B cell (primary cell): ENCODE data around the gene LRIT1. TPM values are rescaled to one million over a fixed set of nuclear protein-coding genes. Genes with fewer than 3 reads are reported as not detected.

Experiments
- ATAC-seq: fragments of 200-7000 bp; cut with Tn5 transposase; one replicate; pipeline ENCODE4 v1.10.0; 2021; ENCODE audit warnings: low read depth, mild to moderate bottlenecking, moderate number of reproducible peaks, moderate library complexity
- CTCF ChIA-PET: fragments of 350-600 bp; sonication (Branson Sonifier 250); formaldehyde crosslinking; loops from one replicate; lab custom pipeline; 2021; ENCODE audit warnings: antibody characterized with exemption, inconsistent platforms; lab: Charles Lee
- POLR2A ChIA-PET: fragments of 350-600 bp; sonication (Branson Sonifier 250); formaldehyde crosslinking; loops from one replicate; lab custom pipeline; 2021; ENCODE audit warnings: antibody characterized with exemption; lab: Charles Lee
- DNase-seq: peaks from one replicate; pipeline ENCODE4 v3.0.0; 2013
- H2AFZ ChIP-seq: 2 replicates; pipeline ENCODE4 v1.6.1; 2012; ENCODE audit warnings: mild to moderate bottlenecking, low read depth, low read length; ENCODE audit not compliant: insufficient read depth, poor library complexity, severe bottlenecking
- H3K27ac ChIP-seq, 2 donors: 1 replicate in 1 of 2; 2 replicates in 1 of 2; pipeline ENCODE4 v1.5.1; 2012 to 2013; ENCODE audit warnings: low read length in 2 of 2, mild to moderate bottlenecking in 2 of 2, moderate library complexity in 1 of 2
- H3K27me3 ChIP-seq, 4 experiments: fragments of 200-600 bp in 1 of 4; sonication (generic) in 1 of 4; replicated peaks in 1 of 4; 1 replicate in 2 of 4; 2 replicates in 2 of 4; pipeline versions ENCODE4 v1.6.1 to v1.7.0; 2013 to 2016; ENCODE audit warnings: low read length in 3 of 4, mild to moderate bottlenecking in 2 of 4, mixed read lengths in 1 of 4, moderate library complexity in 1 of 4; ENCODE audit not compliant: insufficient read depth in 4 of 4, control insufficient read depth in 3 of 4; ENCODE audit errors: control extremely low read depth in 1 of 4
- H3K36me3 ChIP-seq, 2 experiments: replicated peaks in 1 of 2; 1 replicate in 1 of 2; 2 replicates in 1 of 2; pipeline versions ENCODE4 v1.6.1 to v1.7.1; 2013; ENCODE audit warnings: low read length in 1 of 2; ENCODE audit not compliant: insufficient read depth in 2 of 2, control insufficient read depth in 1 of 2; ENCODE audit errors: control extremely low read depth in 1 of 2, extremely low read depth in 1 of 2
- H3K4me1 ChIP-seq, 2 donors: fragments of 200-600 bp in 1 of 2; sonication (generic) in 1 of 2; 1 replicate in 1 of 2; 2 replicates in 1 of 2; pipeline versions ENCODE4 v1.5.1 to v1.6.1; 2013 to 2017; ENCODE audit warnings: low read length in 2 of 2; ENCODE audit not compliant: control insufficient read depth in 2 of 2, insufficient read depth in 2 of 2
- H3K4me2 ChIP-seq: replicated peaks from 2 replicates; pipeline ENCODE3; 2012; ENCODE audit warnings: mild to moderate bottlenecking, low read depth, low read length; ENCODE audit not compliant: poor library complexity, severe bottlenecking
- H3K4me3 ChIP-seq, 5 experiments: fragments of 200-600 bp in 1 of 5; sonication (generic) in 1 of 5; 1 replicate in 3 of 5; 2 replicates in 2 of 5; pipeline versions ENCODE4 v1.5.1 to v1.7.0; 2011 to 2016; ENCODE audit warnings: low read length in 4 of 5, mild to moderate bottlenecking in 4 of 5, low read depth in 2 of 5, control low read depth in 1 of 5, moderate library complexity in 1 of 5; ENCODE audit not compliant: insufficient read depth in 1 of 5; ENCODE audit errors: control extremely low read depth in 1 of 5, extremely low read depth in 1 of 5
- H3K79me2 ChIP-seq: fragments of 200-600 bp; sonication (generic); one replicate; pipeline ENCODE4 v1.6.0; 2016; ENCODE audit warnings: low read length; ENCODE audit not compliant: control insufficient read depth, insufficient read depth
- H3K9ac ChIP-seq: fragments of 200-600 bp; sonication (generic); 2 replicates; pipeline ENCODE4 v1.6.1; 2017; ENCODE audit warnings: mild to moderate bottlenecking, low read length, moderate library complexity
- H3K9me3 ChIP-seq, 3 donors: one replicate each; pipeline versions ENCODE4 v1.6.1 to v1.7.1; 2013; ENCODE audit warnings: low read length in 2 of 3; ENCODE audit not compliant: control insufficient read depth in 2 of 3, insufficient read depth in 1 of 3; ENCODE audit errors: control extremely low read depth in 1 of 3
- H4K20me1 ChIP-seq: 2 replicates; pipeline ENCODE4 v1.6.0; 2012; ENCODE audit warnings: mild to moderate bottlenecking, low read length; ENCODE audit not compliant: insufficient read depth, control insufficient read depth, poor library complexity, severe bottlenecking
- H3K27ac Mint-ChIP-seq: one replicate; pipeline ENCODE4 v1.8.0; 2021; ENCODE audit warnings: mixed read lengths
- H3K27me3 Mint-ChIP-seq: one replicate; pipeline ENCODE4 v1.8.0; 2021; ENCODE audit warnings: mixed read lengths
- H3K4me1 Mint-ChIP-seq: one replicate; pipeline ENCODE4 v1.8.0; 2021; ENCODE audit warnings: mixed read lengths
- H3K4me3 Mint-ChIP-seq: one replicate; pipeline ENCODE4 v1.8.0; 2021; ENCODE audit warnings: mixed read lengths
- H3K9me3 Mint-ChIP-seq: one replicate; pipeline ENCODE4 v1.8.0; 2022; ENCODE audit warnings: mixed read lengths; ENCODE audit not compliant: insufficient read depth
- EZH2 ChIP-seq: IDR thresholded peaks from 2 replicates; pipeline ENCODE4 v1.6.1; 2012; ENCODE audit warnings: borderline replicate concordance, low read depth, mild to moderate bottlenecking, moderate library complexity, low read length; ENCODE audit not compliant: insufficient read depth, poor library complexity, severe bottlenecking
- WGBS: methylation state at CpG from one replicate; pipeline ENCODE4 v1.1.5; 2013; ENCODE audit warnings: missing lambda C conversion rate; ENCODE audit not compliant: insufficient coverage; 5-methylcytosine and 5-hydroxymethylcytosine counted together
- intact Hi-C: fragments of 100-400 bp; cut with micrococcal nuclease; formaldehyde crosslinking; loops from one replicate; pipeline ENCODE4 v1.10.0; 2022
- polyA plus RNA-seq: library from polyadenylated mRNA; depleted of rRNA; stranded (reverse); fragments of >200 nt; gene quantifications from 2 replicates; pipeline ENCODE4 v1.2.3, GENCODE V29; 2012
- total RNA-seq, 2 donors: library from RNA; stranded (reverse); fragments of 120-200 nt in 1 of 2; gene quantifications; 1 replicate in 1 of 2; 2 replicates in 1 of 2; pipeline versions ENCODE4 v1.2.3 to v1.2.4, GENCODE V29; 2013 to 2022
- TF ChIP-seq, protein P1 (sequence below): fragments of 200-600 bp; IDR thresholded peaks from one replicate; pipeline ENCODE4 v1.8.0; 2022; ENCODE audit warnings: antibody characterized with exemption, mild to moderate bottlenecking

Gene LRIT1
- total and polyA plus RNA-seq, 2 donors (not counting 1 experiment from before 2014, with no cell fraction given): not detected

DNA sequence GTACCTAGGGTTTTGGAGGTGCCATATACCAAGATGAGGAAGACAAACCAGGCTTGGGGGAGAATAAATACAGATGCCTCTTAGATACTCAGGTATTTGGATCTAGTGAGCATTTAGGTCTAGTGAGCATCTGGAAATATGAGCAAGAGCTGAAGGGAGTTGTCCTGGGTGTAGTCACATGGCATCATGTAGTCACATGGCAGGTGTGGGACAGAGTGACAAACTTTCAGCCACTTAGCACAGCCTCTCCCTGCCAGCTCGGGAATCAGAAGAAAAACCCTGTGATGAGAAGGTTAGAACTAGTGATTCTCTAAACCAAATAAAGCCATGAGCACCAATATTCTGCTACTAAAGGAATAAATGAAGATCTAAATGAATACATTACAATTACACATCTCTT, 27.8 kb upstream of the LRIT1 start:
- no peak for DNase-seq
- no CpG with 5 or more reads among the region's 1 CpG for WGBS
- H3K9me3 Mint-ChIP-seq: no peaks in the 10 kb centered on the region
- no peak for ATAC-seq
- Histone ChIP-seq H3K4me2 (no peak overlapping the region), H3K36me3 (no peaks in the 10 kb centered on the region), H3K4me3 (no peak overlapping the region), H3K9ac (no peak overlapping the region), H3K79me2 (no peaks in the 10 kb centered on the region), H4K20me1 (no peaks in the 10 kb centered on the region), H3K9me3 (no peaks in the 10 kb centered on the region), H2AFZ (no peak overlapping the region), H3K27me3 (peaks cover 0 to 9% (median 2%) of the 10 kb centered on the region in 4 experiments), H3K27ac (no peak overlapping the region), H3K4me1 (no peaks in the 10 kb centered on the region)
- TF ChIP-seq EZH2: no peak
- TF ChIP-seq, protein P1, sequence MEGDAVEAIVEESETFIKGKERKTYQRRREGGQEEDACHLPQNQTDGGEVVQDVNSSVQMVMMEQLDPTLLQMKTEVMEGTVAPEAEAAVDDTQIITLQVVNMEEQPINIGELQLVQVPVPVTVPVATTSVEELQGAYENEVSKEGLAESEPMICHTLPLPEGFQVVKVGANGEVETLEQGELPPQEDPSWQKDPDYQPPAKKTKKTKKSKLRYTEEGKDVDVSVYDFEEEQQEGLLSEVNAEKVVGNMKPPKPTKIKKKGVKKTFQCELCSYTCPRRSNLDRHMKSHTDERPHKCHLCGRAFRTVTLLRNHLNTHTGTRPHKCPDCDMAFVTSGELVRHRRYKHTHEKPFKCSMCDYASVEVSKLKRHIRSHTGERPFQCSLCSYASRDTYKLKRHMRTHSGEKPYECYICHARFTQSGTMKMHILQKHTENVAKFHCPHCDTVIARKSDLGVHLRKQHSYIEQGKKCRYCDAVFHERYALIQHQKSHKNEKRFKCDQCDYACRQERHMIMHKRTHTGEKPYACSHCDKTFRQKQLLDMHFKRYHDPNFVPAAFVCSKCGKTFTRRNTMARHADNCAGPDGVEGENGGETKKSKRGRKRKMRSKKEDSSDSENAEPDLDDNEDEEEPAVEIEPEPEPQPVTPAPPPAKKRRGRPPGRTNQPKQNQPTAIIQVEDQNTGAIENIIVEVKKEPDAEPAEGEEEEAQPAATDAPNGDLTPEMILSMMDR: no peak
- H3K4me3 Mint-ChIP-seq: no peak overlapping the region
- peaks cover 32% of the 10 kb centered on the region for H3K27me3 Mint-ChIP-seq
- ChIA-PET CTCF (interaction anchor here (10.7 kb wide), 1 partner anchor 269 kb away, joined by 267 read pairs; no protein-coding TSS in a partner anchor), POLR2A (no interaction called here)
- intact Hi-C loops: no loop called here
- no peaks in the 10 kb centered on the region for H3K4me1 Mint-ChIP-seq
- H3K27ac Mint-ChIP-seq: no peak overlapping the region

DNA sequence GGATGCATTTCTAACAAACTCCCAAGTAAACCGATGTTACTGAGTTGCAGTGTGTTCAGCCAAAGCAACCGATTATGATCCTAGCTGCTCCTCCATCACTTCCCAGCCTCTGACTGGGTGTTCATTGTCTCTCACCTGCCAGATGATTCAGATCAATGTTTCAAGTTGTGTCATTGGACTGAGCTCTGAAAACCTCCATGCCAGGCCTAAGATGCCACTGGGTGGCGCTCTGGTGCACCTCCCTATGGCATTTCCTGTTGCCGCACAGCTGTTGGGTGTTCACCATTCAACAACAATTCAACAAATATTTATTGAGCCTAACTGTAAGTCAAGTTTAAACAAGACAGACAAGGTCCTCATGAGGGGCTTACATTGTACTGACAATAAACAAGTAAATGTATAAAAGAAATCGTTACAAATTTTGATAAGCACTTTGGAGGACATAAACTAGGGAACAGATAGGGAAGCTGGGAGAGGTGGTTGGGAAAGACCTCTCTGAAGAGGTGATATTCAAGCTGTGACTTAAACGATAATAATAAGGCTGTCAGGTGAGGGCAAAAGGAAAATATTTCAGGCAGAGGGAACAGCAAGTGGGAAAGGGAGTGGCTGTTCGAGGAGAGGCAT, 26.3 kb upstream of the LRIT1 start:
- Histone ChIP-seq H2AFZ (no peak overlapping the region), H3K27ac (no peak overlapping the region), H3K4me2 (no peak overlapping the region), H3K4me1 (no peaks in the 10 kb centered on the region), H3K27me3 (peaks cover 0 to 6% (median 3%) of the 10 kb centered on the region in 4 experiments), H4K20me1 (no peaks in the 10 kb centered on the region), H3K9ac (no peak overlapping the region), H3K36me3 (no peaks in the 10 kb centered on the region), H3K9me3 (no peaks in the 10 kb centered on the region), H3K79me2 (no peaks in the 10 kb centered on the region), H3K4me3 (no peak overlapping the region)
- TF ChIP-seq EZH2: no peak
- TF ChIP-seq, protein P1: peak; percentile 44
- 55% methylated on average over 6 of the region's 7 CpGs for WGBS
- CTCF ChIA-PET: interaction anchor here (0.9 to 10.7 kb wide), 6 partner anchors 9 to 271 kb away, joined by 3 to 267 read pairs (median 6); partner anchors contain the start of gene CCSER2
- H3K27me3 Mint-ChIP-seq: peaks cover 45% of the 10 kb centered on the region
- intact Hi-C loops: no loop called here
- no peaks in the 10 kb centered on the region for H3K4me1 Mint-ChIP-seq
- ATAC-seq: no peak
- POLR2A ChIA-PET: no interaction called here
- no peak overlapping the region for H3K27ac Mint-ChIP-seq
- H3K4me3 Mint-ChIP-seq: no peak overlapping the region
- DNase-seq: peak; percentile 22
- no peaks in the 10 kb centered on the region for H3K9me3 Mint-ChIP-seq
